ENCODE data around the gene TCOF1.

TCOF1 gene

DNA sequence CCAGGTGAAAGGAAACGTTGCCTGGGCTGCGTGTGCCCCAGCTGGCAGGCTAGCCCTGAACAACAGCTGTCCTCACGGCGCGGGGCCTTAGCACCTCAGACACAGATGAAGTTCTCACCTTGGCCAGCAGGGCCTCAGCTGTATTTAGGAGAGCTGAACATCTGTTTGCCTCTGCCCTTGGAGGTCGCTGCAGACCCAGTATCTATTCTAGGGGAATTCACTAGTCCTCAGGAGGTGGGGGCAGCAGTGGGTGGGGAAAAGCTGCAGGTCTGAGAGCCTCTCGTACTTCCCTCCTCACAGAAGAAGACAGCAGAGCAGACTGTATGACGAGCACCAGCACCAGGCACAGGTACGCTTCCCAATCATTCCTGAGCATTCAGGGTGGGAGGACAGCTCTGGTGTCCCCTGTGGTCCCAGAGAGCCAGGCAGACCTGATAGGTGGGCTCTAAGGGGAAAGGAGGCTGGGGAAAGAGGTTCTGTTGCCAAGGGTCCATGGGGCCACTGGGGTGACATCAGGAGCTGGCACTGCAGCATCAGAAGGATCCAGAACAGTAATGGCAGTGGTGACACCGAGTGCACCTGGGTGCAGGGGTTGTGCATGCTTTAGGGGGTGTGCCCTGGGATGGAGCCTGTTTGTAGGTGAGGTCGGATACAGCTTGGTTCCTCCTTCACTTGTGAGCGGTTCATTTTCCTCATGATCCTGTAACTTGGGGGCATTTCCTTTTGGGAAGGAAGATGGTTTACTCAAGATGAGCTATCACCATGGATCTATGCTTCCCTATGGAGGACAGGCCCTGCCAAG, 41.4 kb downstream of the TCOF1 start:
- no peak for TF ChIP-seq OSR1 (CRISPR knock-in tag; IDR thresholded peaks at IDR 0.05)
- no peak for TF ChIP-seq ESRRG (CRISPR knock-in tag; IDR thresholded peaks at IDR 0.05)
- TF ChIP-seq RARB (CRISPR knock-in tag; IDR thresholded peaks at IDR 0.05) = no peak
- TF ChIP-seq TOX (CRISPR knock-in tag; IDR thresholded peaks at IDR 0.05; ENCODE audit: borderline replicate concordance) = no peak
- TF ChIP-seq, protein P1, sequence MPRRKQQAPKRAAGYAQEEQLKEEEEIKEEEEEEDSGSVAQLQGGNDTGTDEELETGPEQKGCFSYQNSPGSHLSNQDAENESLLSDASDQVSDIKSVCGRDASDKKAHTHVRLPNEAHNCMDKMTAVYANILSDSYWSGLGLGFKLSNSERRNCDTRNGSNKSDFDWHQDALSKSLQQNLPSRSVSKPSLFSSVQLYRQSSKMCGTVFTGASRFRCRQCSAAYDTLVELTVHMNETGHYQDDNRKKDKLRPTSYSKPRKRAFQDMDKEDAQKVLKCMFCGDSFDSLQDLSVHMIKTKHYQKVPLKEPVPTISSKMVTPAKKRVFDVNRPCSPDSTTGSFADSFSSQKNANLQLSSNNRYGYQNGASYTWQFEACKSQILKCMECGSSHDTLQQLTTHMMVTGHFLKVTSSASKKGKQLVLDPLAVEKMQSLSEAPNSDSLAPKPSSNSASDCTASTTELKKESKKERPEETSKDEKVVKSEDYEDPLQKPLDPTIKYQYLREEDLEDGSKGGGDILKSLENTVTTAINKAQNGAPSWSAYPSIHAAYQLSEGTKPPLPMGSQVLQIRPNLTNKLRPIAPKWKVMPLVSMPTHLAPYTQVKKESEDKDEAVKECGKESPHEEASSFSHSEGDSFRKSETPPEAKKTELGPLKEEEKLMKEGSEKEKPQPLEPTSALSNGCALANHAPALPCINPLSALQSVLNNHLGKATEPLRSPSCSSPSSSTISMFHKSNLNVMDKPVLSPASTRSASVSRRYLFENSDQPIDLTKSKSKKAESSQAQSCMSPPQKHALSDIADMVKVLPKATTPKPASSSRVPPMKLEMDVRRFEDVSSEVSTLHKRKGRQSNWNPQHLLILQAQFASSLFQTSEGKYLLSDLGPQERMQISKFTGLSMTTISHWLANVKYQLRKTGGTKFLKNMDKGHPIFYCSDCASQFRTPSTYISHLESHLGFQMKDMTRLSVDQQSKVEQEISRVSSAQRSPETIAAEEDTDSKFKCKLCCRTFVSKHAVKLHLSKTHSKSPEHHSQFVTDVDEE (CRISPR knock-in tag; IDR thresholded peaks at IDR 0.05) = no peak
- no peak for TF ChIP-seq ZNF70 (CRISPR knock-in tag; IDR thresholded peaks at IDR 0.05)
- peak; percentile 22; the same call in 1 of the 3 replicates for ATAC-seq

DNA sequence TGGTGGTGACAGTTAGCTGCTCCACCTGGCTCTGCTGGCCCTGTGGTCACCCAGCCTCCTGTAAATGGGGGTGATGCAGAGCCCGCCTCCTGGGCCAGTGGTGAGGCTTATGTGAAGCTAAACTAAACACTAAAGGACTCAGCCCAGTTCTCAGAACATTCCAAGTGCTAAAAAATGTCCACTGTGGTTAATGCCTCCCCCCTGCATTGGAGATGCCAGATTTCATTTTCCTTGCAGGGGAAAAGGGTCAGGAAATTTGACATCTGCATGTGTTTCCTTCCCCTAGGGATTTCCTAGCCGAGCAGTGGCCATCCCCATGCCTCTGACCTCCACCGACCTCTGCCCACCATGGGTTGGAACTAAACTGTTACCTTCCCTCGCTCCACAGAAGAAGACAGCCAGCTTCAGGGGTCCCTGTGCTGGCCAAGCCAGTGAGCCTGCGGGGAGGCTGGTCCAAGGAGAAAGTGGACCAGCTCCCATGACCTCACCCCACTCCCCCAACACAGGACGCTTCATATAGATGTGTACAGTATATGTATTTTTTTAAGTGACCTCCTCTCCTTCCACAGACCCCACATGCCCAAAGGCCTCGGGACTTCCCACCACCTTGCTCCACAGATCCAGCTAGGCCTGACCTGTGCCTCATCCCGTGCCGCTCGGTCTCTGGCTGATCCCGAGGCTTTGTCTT, 42.2 kb downstream of the TCOF1 start:
- ATAC-seq = no peak
- TF ChIP-seq ZNF565 (CRISPR knock-in tag; conservative IDR thresholded peaks at IDR 0.05; ENCODE audit: low read depth) (no peak), ZC3H10 (CRISPR knock-in tag; IDR thresholded peaks at IDR 0.05) (no peak), TOX (CRISPR knock-in tag; IDR thresholded peaks at IDR 0.05; ENCODE audit: borderline replicate concordance) (no peak), ZNF8 (CRISPR knock-in tag; IDR thresholded peaks at IDR 0.05) (no peak), SNAI2 (CRISPR knock-in tag; IDR thresholded peaks at IDR 0.05) (no peak), TCF4 (CRISPR knock-in tag; IDR thresholded peaks at IDR 0.05; ENCODE audit: borderline replicate concordance) (no peak), ZFP3 (CRISPR knock-in tag; IDR thresholded peaks at IDR 0.05) (no peak), BACH2 (CRISPR knock-in tag; IDR thresholded peaks at IDR 0.05; ENCODE audit: borderline replicate concordance) (no peak), RARB (CRISPR knock-in tag; IDR thresholded peaks at IDR 0.05) (no peak), ESRRG (CRISPR knock-in tag; IDR thresholded peaks at IDR 0.05) (no peak), ZFP30 (CRISPR knock-in tag; IDR thresholded peaks at IDR 0.05) (no peak), OSR1 (CRISPR knock-in tag; IDR thresholded peaks at IDR 0.05) (no peak), ARNTL (CRISPR knock-in tag; IDR thresholded peaks at IDR 0.05; ENCODE audit: borderline replicate concordance, low read depth) (no peak), ISL1 (CRISPR knock-in tag; IDR thresholded peaks at IDR 0.05) (no peak), ZNF70 (CRISPR knock-in tag; IDR thresholded peaks at IDR 0.05) (no peak), PPARA (CRISPR knock-in tag; IDR thresholded peaks at IDR 0.05; ENCODE audit: borderline replicate concordance) (no peak)
- TF ChIP-seq, protein P2, sequence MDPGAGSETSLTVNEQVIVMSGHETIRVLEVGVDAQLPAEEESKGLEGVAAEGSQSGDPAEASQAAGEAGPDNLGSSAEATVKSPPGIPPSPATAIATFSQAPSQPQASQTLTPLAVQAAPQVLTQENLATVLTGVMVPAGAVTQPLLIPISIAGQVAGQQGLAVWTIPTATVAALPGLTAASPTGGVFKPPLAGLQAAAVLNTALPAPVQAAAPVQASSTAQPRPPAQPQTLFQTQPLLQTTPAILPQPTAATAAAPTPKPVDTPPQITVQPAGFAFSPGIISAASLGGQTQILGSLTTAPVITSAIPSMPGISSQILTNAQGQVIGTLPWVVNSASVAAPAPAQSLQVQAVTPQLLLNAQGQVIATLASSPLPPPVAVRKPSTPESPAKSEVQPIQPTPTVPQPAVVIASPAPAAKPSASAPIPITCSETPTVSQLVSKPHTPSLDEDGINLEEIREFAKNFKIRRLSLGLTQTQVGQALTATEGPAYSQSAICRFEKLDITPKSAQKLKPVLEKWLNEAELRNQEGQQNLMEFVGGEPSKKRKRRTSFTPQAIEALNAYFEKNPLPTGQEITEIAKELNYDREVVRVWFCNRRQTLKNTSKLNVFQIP (CRISPR knock-in tag; IDR thresholded peaks at IDR 0.05; ENCODE audit: borderline replicate concordance, low read depth) = no peak
- TF ChIP-seq, protein P3, sequence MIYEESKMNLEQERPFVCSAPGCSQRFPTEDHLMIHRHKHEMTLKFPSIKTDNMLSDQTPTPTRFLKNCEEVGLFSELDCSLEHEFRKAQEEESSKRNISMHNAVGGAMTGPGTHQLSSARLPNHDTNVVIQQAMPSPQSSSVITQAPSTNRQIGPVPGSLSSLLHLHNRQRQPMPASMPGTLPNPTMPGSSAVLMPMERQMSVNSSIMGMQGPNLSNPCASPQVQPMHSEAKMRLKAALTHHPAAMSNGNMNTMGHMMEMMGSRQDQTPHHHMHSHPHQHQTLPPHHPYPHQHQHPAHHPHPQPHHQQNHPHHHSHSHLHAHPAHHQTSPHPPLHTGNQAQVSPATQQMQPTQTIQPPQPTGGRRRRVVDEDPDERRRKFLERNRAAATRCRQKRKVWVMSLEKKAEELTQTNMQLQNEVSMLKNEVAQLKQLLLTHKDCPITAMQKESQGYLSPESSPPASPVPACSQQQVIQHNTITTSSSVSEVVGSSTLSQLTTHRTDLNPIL (CRISPR knock-in tag; IDR thresholded peaks at IDR 0.05; ENCODE audit: low read depth) = no peak
- TF ChIP-seq, protein P4, sequence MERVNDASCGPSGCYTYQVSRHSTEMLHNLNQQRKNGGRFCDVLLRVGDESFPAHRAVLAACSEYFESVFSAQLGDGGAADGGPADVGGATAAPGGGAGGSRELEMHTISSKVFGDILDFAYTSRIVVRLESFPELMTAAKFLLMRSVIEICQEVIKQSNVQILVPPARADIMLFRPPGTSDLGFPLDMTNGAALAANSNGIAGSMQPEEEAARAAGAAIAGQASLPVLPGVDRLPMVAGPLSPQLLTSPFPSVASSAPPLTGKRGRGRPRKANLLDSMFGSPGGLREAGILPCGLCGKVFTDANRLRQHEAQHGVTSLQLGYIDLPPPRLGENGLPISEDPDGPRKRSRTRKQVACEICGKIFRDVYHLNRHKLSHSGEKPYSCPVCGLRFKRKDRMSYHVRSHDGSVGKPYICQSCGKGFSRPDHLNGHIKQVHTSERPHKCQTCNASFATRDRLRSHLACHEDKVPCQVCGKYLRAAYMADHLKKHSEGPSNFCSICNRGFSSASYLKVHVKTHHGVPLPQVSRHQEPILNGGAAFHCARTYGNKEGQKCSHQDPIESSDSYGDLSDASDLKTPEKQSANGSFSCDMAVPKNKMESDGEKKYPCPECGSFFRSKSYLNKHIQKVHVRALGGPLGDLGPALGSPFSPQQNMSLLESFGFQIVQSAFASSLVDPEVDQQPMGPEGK (CRISPR knock-in tag; IDR thresholded peaks at IDR 0.05; ENCODE audit: borderline replicate concordance) = no peak
- TF ChIP-seq, protein P1 (CRISPR knock-in tag; IDR thresholded peaks at IDR 0.05) = no peak
